Dedifferentiated amniotic fluid mesenchymal stem cell (primary cell): ENCODE data around the gene ACAP3.
"Not testable (repeated sequence)": the region's sequence is repeated elsewhere in the genome, so short reads cannot be mapped to it uniquely, and the experiment has no call there.

Experiments
- DNase-seq: peaks from one replicate; pipeline ENCODE4 v3.0.0-alpha.2; 2016; ENCODE audit errors: extremely low spot score

ACAP3 gene

DNA sequence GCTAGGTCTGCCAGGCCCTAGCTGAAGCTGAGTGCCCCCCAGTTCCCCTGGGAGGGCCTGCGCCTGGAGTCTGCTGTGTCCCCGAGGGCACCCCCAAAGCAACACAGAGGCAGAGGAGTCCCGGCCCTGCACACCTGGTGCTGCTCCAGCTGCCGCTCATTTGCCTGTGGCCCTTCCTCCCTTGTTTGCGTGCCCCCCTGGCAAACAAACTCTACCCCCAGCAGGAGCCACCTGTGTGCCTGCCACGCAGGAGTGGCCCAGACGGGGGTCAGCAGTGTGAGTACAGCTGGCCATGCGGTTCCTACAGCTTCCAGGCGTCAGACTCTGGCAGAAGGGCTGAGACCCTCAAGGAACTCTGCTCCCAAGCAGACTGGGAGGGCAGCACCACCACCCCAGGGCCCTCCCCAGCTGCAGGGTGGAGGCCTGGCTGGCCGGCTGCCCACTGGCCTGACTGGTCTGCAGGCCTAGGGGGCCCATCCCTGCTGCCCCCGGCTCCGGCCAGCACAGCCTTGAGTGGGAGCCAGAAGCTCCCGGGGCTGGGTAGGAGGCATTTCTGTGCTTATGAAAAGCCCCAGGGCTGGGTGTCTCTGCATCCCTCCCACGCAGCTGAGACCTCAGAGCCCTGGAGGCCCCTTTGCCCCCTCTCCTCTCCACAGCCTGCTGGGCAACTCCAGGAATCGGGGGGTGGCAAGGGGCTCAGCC is 22.8 kb upstream of the ACAP3 start:
- peak; percentile 22 for DNase-seq

DNA sequence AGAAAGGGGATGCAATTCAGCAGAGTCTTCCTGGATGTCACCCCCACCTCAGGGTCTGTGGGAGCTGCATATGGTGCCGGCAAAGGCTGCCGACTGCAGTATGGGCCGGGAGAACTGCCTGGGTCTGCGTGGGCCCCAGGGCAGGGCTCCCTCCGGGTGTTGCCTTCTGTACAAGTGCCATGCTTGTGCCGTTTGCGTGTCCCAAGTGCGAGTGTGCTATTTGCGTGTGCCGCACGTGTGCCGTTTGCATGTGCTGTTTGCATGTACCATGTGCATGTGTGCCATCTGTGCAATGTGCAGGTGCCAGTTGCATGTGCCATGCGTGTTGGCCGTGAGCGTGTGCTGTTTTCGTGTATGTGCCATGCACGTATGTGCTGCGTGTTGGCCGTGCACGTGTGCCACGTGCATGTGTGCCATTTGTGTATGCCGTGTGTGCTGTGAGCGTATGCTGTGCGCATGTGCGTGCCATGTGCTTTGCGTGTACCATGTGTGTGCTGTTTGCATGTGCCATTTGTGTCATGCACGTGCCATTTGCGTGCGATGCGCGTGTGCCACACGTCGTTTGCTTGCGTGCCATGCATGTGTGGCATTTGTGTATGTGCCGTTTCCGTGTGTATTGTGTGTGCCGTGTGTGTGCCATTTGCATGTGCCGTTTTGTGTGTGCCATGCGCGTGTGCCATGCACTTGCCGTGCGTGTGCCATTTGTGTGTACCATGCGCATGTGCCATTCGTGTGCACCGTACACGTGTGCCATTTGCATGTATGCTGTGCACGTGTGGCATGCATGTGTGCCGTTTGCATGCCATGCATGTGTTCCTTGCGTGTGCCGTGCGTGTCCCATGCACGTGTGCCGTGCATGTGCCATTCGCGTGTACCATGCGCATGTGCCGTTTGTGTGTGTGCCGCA is 21.8 kb upstream of the ACAP3 start:
- no peak for DNase-seq

DNA sequence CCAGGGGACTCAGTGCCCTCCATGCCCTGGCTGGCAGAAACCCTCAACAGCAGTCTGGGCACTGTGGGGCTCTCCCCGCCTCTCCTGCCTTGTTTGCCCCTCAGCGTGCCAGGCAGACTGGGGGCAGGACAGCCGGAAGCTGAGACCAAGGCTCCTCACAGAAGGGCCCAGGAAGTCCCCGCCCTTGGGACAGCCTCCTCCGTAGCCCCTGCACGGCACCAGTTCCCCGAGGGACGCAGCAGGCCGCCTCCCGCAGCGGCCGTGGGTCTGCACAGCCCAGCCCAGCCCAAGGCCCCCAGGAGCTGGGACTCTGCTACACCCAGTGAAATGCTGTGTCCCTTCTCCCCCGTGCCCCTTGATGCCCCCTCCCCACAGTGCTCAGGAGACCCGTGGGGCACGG is 20.5 kb upstream of the ACAP3 start:
- DNase-seq, result no peak

DNA sequence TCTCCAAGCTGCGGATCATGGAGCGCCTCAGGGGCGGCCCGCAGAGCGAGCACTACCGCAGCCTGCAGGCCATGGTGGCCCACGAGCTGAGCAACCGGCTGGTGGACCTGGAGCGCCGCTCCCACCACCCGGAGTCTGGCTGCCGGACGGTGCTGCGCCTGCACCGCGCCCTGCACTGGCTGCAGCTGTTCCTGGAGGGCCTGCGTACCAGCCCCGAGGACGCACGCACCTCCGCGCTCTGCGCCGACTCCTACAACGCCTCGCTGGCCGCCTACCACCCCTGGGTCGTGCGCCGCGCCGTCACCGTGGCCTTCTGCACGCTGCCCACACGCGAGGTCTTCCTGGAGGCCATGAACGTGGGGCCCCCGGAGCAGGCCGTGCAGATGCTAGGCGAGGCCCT is 19.6 kb upstream of the ACAP3 start:
- no peak for DNase-seq

DNA sequence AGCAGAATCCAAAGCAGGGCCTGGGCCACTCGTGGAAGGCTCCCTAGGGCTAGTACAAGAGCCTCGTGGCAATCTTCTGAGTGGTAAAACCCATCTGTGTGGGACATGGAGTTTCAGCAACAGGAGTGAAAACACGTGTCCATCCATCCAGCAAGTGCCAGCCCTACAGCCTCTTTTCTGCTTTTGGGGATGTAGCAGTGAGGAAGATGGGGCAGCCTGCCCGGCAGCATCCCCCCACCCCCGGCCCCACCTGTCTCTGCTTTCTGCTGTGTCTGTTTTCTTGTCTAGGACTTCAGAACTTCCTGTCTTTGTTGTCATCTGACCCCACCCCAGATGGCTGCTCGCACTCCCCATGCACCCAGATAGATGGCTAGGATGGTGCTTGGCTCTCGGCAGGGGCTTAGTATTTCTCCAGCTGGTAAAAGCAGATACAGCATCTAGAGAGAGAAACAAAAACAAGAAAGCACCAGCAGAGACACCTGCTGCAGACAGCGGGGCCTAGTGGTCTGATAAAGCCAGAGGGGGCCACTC is 18.4 kb upstream of the ACAP3 start:
- DNase-seq, result no peak

DNA sequence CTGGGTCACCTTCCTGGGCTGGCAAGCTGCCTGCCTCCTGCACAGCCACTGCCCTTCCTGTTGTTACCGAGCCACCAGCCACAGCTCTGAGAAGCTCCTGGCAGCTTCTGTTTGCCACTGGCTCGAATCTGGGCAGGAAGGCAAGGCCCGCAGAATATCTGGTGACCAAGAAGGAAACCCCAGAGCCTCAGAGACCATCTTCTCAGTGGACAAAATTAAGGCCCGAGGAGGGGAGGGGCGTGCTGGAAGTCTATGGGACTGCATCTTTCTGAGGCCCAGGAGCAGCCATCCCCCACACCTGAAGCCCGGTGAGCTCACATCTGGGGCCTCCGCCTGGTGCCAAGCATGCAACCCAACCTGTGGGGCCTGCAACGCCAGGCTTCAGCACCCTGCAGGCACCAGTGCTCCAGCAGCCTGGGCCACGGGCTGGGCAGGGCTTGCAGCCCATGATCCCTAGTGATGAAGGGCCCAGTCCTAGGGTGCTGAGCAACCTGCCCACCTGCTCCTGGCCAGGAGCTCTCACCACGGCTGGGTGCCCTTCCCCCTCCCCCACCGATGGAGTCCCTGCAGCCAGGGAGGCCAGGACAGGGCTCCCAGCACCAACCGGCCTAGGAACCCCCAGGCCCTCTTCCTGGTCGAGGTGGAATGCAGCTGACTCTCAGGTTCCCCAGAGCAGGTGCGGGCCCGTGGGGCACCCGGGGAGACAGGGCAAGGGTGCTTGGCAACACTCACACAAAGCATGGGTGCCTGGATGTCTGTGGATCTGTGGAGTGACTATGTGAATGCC is 17.8 kb upstream of the ACAP3 start:
- no peak for DNase-seq

DNA sequence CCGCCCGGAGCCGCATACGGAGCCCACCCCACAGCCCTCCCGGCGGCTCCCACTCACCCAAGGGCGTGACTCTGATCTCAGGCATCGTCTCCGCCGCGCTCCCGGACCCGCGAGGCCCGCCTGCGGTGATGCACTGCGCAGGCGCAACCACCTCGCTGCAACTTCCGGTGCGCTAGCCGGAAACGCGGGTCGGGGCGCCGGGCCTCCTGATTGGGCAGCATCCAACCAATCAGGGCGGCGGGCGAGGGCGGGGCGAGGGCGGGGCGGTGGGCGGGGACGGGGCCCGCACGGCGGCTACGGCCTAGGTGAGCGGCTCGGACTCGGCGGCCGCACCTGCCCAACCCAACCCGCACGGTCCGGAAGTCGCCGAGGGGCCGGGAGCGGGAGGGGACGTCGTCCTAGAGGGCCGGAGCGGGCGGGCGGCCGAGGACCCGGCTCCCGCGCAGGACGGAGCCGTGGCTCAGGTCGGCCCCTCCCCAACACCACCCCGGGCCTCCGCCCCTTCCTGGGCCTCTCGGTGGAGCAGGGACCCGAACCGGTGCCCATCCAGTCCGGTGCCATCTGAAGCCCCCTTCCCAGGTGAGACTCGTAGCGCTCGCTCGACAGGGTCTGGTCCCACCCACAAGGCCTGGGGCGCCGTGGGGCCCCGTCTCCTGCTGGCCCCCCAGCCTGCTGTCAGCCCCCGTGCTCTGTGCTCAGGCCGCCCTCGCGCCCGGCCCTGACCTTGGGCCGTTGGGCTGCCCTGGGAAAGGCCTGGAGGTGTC is 17.0 kb upstream of the ACAP3 start, which contains the start of the genes CPTP and INTS11:
CPTP (plus strand) TSS at position 279 of the 764 bp plus-strand sequence. CDS start 2,109 bp downstream, outside the sequence.
INTS11 (minus strand) TSS at position 137 of the 764 bp plus-strand sequence; CDS start at position 85, 52 bp downstream.
- DNase-seq, result peak; percentile 85

DNA sequence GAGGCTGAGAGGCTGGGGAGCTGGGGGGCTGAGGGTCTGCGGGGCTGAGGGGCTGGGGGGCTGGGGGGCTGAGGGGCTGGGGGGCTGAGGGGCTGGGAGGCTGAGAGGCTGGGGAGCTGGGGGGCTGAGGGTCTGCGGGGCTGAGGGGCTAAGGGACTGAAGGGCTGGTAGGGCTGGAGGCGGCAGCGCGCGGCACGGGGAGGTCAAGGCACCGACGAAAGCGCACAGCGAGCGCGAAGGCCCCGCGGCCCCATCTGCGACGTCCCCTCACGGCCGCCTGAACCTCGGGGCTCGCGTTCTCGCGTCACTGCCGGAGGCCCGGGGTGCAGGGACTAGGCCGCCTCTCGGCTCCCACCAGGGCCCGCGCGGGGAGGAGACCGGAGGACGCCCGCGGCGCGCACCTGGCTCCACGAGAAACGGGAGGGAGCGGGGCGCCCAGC is 16.4 kb upstream of the ACAP3 start:
- DNase-seq, result no peak

DNA sequence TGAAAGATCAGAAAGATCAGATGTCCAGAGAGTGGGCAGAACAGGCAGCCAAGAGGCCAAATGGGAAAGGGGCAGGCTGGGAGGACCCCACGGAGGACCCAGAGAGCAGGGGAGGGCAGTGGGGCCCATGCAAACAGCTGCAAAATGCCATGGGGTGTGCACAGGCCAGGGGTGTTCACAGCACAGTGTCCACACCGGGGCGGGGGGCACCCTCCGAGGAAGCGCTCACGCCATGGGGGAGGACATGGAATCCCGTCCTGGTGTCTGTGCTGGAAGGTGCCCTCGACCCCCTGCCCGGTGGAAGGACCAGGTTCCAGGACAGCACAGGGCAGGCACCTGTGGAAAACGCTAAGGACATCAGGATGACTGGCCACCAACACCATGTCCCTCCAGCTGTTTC is 15.2 kb upstream of the ACAP3 start:
- DNase-seq, result no peak

DNA sequence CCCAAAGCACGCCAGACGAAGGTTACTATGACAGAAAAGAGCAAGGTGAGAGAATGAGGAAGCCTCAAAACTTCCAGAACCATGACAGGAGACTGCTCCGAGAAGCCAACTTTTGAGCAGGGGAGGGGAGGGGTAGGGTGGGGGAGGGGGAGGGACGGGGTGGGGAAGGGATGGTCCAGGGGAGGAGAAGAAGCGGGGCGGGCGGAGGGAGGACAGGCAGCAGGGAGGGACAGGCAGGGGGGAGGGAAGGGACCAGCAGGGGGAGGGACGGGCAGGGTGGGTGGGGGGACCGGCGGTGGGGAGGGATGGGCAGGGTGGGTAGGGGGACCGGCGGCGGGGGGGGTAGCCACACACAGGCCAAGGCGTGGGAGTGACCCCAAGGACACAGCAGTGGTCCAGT is 14.7 kb upstream of the ACAP3 start:
- DNase-seq, result no peak

DNA sequence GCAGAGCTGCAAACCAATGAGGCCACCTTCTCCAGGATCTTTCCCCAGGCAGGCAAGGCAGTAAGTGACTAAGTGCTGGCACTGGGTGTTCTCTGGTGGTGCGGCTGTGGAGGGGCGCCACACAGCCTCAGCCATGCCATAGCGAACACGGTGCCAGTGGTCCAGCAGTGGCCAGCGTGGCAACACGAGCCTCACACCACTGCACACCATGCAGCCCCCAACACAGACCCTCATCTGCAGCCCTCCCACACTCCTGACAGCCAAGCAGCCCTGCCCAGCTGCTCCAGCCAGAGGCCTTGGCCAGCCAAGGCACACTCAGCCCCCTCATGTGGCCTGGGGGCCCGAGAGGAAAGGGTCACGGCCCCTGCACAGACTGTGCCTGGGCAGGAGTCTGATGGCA is 13.7 kb upstream of the ACAP3 start:
- no peak for DNase-seq

DNA sequence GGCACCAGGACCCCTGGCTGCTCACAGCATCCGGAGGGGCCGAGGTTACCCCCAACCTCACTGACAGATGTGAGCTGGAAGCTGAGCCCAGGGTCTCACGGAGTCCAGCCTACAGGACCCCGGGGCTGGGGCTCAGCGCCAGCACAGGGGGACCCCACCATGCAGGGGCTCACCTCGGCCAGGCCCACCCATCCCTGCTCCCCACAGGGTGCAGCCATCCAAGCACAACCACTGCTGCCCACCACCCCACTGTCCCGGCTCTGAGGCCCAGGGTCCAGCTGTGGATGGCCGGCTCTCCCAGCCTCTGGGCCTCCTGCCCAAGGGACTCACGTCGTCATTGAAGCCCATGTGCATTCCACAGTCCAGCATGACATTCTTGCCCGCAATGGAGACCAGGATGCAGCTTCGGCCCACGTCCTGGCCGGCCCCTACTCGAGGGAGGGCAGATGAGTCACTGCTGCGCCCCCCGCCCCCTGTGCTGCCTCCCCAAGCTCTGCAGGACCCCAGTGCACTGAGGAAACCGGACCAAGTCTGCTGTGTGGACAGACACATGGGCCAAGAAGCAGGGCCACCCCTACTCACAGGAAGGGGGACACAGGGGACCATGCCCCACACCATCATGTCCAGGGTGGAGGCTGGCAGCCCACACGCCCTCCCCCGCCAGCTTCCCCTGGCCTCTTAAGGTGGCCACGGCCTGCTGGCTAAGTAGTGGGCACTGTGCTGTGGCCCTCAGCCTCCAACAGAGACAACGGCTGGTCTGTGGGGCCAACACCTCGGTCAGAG is 13.1 kb upstream of the ACAP3 start:
- DNase-seq, result no peak

DNA sequence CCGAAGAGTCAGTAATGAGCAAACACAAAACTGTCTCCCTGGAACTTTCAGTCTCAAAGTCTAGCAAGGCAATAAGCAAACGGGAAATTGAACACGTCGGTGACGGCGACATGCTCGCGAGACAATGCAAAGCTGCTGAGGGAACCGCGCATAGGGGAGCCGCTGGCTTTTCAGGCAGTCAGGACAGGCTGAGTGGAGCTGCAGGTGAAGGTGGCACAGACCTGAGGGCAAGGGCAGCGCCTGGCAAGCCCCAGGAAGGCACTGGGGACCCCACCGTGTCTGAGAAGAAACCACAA is 11.9 kb upstream of the ACAP3 start:
- DNase-seq, result no peak

DNA sequence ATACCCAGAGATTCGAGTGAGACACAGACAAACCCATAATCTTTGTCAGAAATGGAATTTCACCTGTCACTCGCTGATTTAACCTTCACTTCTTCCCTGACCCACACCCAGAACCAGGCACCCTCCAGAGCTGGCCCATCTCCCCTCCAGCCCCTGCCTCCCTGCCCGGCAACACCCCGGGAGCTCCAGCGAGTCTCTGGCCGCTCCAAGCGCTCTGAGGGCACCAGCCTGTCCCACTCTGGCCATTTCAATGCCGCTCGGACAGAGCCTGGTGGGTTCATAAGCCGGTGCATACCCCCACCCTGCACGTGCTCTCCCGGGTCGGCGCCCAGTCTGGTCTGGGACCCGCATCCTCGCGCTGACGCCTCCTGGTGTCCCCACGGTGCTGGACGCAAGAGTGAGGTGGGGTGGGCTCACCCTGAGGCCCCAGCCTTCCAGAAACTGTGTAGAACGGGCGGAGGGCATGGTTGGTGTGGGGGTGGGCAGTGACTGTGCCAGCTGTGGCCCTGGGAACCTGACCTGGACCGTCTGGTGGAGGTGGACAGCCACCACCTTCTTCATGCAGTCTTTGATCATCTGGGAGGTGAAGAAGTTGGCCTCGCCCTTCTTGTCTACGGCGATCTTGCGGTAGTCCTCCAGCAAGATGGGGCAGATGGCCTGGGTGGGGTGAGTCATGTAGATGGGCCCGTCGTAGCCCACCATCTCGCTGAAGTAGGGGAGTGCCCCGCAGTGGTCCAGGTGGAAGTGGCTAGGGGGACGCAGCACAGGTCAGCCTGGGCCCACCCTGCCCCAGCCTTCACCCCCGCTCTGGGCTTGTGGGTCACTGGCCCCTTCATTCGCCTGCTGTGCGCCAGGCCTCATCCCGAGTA is 11.3 kb upstream of the ACAP3 start:
- no peak for DNase-seq

DNA sequence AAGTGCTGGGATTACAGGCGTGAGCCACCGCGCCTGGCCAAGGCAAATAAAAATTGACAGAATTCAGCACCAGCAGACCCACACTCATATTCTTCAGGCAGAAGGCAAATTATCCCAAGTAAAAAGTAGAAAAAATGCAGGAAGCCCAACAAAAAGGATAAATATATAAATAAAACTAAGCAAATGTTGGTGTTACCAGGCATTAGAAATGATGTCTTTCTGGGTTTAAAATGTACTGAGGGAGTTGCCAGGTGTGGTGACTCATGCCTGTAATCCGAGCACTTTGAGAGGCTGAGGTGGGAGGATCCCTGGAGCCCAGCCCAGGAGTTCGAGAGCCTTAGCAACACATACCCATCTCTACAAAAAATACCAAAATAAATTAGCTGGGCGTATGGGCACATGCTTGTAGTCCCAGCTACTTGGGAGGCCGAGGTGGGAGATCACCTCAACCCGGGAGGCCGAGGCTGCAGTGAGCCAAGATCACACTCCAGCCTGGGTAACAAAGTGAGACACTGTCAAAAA is 10.5 kb upstream of the ACAP3 start:
- peak; percentile 91 for DNase-seq

DNA sequence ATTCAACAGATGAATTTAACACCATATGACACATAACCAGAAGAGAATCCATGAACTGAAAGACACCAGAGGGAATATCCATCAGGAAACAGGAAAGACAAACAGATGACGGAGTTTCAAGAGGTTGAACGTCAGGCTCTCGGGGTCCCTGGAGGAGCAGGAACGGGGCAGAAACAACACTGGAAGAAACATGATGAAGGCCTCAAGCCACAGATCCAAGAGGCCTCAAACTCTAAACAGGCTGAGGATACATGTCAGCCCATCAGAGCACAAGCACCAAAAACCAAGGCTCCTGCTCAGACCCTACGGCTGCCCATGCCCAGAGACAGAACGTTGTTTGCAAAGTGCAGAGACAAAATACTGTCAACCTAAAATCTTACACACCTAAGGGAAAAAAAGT is 9.7 kb upstream of the ACAP3 start:
- no peak for DNase-seq

DNA sequence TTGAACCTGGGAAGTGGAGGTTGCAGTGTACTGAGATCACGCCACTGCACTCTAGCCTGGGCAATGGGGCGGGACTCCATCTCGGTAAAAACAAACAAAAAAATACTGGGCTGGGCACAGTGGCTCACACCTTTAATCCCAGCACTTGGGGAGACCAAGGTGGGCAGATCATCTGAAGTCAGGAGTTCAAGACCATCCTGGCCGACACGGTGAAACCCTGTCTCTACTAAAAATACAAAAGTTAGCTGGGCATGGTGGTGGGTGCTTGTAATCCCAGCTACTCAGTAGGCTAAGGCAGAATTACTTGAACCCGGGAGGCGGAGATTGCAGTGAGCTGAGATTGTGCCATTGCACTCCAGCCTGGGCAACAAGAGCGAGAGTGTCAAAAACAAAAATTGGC is 8.5 kb upstream of the ACAP3 start:
- DNase-seq, result not testable (repeated sequence)

DNA sequence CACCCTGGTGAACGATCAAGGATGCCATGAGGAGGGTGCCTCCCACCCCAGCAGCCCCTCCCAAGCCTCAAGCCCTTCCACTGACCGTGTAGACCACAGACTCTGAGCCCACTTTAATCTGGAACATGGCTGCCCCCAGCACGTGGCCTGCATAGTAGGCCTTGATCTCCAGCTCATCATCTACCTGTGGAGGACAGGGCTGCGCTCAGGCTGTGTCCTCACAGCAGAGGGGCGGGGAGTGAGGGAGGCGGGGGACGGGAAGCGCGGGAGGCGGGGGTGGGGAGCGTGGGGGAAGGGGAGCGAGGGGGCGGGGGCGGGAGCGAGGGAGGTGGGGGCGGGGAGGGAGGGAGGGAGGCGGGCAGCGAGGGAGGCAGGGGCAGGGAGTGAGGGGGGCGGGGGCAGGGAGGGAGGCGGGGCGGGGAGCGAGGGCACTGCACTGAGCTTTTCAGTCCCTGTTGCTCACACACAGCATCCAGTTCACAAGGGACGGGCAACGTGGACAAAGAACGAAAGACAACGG is 7.8 kb upstream of the ACAP3 start:
- no peak for DNase-seq
